Keratinocyte (primary cell): ENCODE data around the gene RAB4B. TPM values are rescaled to one million over a fixed set of nuclear protein-coding genes. Genes with fewer than 3 reads are reported as not detected.
A peak's percentile ranks its signal among the peaks of the same experiment; 100 is the strongest.

Experiments used
- DNase-seq: peaks from one replicate; pipeline ENCODE4 v3.0.0-alpha.2; 2011; ENCODE audit warnings: low read depth, missing footprints, low spot score
- FAIRE-seq: peaks from 2 replicates; lab custom pipeline; 2011; peaks lifted over from hg19 to GRCh38; lab: Jason Lieb, UNC
- H2AFZ ChIP-seq: 2 replicates; pipeline ENCODE4 v1.6.0; 2012; ENCODE audit warnings: low read length, control low read depth, inconsistent platforms; ENCODE audit not compliant: control insufficient read depth
- H3K27ac ChIP-seq: 2 replicates; pipeline ENCODE4 v1.5.1; 2011; ENCODE audit warnings: low read length; ENCODE audit not compliant: control insufficient read depth, insufficient read depth
- H3K27me3 ChIP-seq: 3 replicates; pipeline ENCODE4 v1.6.0; 2011; ENCODE audit warnings: low read length; ENCODE audit not compliant: control insufficient read depth, insufficient read depth; ENCODE audit errors: extremely low read depth
- H3K36me3 ChIP-seq, 2 experiments: 2 replicates in 1 of 2; 3 replicates in 1 of 2; pipeline ENCODE4 v1.5.1; 2011; ENCODE audit warnings: low read length in 2 of 2, mild to moderate bottlenecking in 1 of 2; ENCODE audit not compliant: control insufficient read depth in 2 of 2, insufficient read depth in 2 of 2; ENCODE audit errors: extremely low read depth in 1 of 2
- H3K4me1 ChIP-seq: 3 replicates; pipeline ENCODE4 v1.5.1; 2011; ENCODE audit warnings: low read length; ENCODE audit not compliant: control insufficient read depth, insufficient read depth; ENCODE audit errors: extremely low read depth
- H3K4me2 ChIP-seq: 3 replicates; pipeline ENCODE4 v1.6.0; 2011; ENCODE audit warnings: low read depth, low read length; ENCODE audit not compliant: control insufficient read depth, insufficient read depth; ENCODE audit errors: extremely low read depth
- H3K4me3 ChIP-seq, 3 experiments: fragments of 200-600 bp in 1 of 3; sonication (generic) in 1 of 3; 2 replicates in 2 of 3; 3 replicates in 1 of 3; pipeline ENCODE4 v1.5.1; 2011 to 2016; ENCODE audit warnings: low read length in 3 of 3, mild to moderate bottlenecking in 3 of 3, control low read depth in 2 of 3, inconsistent platforms in 1 of 3, low read depth in 1 of 3, mixed read lengths in 1 of 3, mixed run types in 1 of 3, moderate library complexity in 1 of 3; ENCODE audit not compliant: control insufficient read depth in 2 of 3, insufficient read depth in 2 of 3; ENCODE audit errors: extremely low read depth in 1 of 3
- H3K79me2 ChIP-seq: 2 replicates; pipeline ENCODE4 v1.6.0; 2012; ENCODE audit warnings: low read length; ENCODE audit not compliant: control insufficient read depth, insufficient read depth
- H3K9ac ChIP-seq: 3 replicates; pipeline ENCODE4 v1.6.0; 2011; ENCODE audit warnings: low read length; ENCODE audit not compliant: control insufficient read depth, insufficient read depth; ENCODE audit errors: extremely low read depth
- H3K9me1 ChIP-seq: 3 replicates; pipeline ENCODE4 v1.6.0; 2011; ENCODE audit warnings: low read length; ENCODE audit not compliant: control insufficient read depth, insufficient read depth; ENCODE audit errors: extremely low read depth
- H3K9me3 ChIP-seq: 2 replicates; pipeline ENCODE4 v1.5.1; 2012; ENCODE audit warnings: low read depth, low read length; ENCODE audit not compliant: control insufficient read depth
- H4K20me1 ChIP-seq: 3 replicates; pipeline ENCODE4 v1.6.0; 2011; ENCODE audit warnings: low read length; ENCODE audit not compliant: control insufficient read depth, insufficient read depth; ENCODE audit errors: extremely low read depth
- EZH2 ChIP-seq: IDR thresholded peaks from one replicate; pipeline ENCODE4 v1.6.1; 2012; ENCODE audit warnings: inconsistent platforms, mild to moderate bottlenecking, low read length, moderate library complexity
- dilution Hi-C: fragments of 300-500 bp; cut with MboI; formaldehyde crosslinking; loops from one replicate; pipeline ENCODE4 v1.7.0; 2020; ENCODE audit warnings: low sequenced_read_pairs; ENCODE audit not compliant: extremely low pct_ligation_motif_present
- polyA plus RNA-seq, 5 experiments: library from polyadenylated mRNA; depleted of rRNA in 3 of 5; stranded (reverse) in 3 of 5; stranded (forward) in 1 of 5; unstranded in 1 of 5; fragments of >200 nt; gene quantifications; 1 replicate in 1 of 5; 2 replicates in 3 of 5; 3 replicates in 1 of 5; pipeline versions ENCODE4 v1.2.1 to v1.2.3, GENCODE V29; 2011 to 2012; ENCODE audit warnings: missing spikeins in 2 of 5, low read depth in 1 of 5, low replicate concordance in 1 of 5
- TF ChIP-seq, protein P1 (sequence below), 3 experiments: IDR thresholded peaks in 1 of 3; conservative IDR thresholded peaks in 1 of 3; optimal IDR thresholded peaks in 1 of 3; 2 replicates in 2 of 3; 3 replicates in 1 of 3; pipeline versions ENCODE3 to v1.5.1; 2011; ENCODE audit warnings: low read length in 3 of 3, mild to moderate bottlenecking in 3 of 3, moderate library complexity in 2 of 3, control low read depth in 1 of 3, inconsistent platforms in 1 of 3; ENCODE audit not compliant: insufficient read depth in 2 of 3; ENCODE audit errors: extremely low read depth in 1 of 3

RAB4B gene
- polyA plus RNA-seq, 1 donor (not counting 4 experiments of a cell fraction or from before 2014, with no cell fraction given), result 15.0 TPM

DNA sequence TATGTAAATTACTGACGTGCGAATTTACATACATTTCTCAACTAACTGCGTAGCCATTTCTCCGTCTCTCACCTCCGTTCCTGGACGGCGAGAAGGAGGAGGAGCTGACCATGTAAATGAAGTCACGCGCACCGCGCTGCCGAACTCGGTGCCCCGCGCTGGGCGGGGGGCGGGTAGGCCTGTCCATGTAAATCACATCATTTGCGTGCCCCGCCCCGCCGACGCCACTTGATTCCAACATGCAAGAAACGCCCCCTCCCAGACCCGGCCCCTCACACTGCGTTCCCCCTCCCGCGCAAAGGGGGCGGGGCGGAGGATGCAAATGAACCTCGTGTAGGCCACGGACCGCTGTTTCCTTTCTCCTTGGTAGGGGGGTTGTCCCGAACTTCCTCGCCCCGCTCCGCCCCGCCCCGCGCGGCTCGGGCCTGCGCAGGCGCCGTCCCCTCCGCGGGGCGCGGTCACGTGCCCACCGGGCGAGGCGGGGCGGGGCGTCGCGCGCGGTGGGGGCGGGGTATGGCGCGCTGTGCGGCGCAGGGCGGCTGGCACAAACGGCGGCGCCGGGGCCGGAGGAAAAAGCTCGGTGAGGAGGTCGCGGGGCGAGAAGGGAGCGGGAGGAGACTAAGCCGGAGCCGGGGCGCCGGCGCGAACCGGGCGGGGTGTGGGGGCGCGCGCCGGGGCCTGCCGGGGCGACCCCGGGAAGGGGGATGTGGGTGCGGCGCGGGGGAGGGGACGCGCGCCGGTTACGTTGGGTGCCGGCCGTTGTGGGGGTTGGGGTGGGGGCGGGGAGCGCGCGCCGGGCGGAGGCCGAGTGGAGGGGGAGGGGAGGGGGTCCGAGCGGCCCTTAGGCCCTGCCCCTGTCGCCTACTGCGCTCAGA is 20.9 kb downstream of the RAB4B start, which contains the start of gene EGLN2:
Gene EGLN2, plus strand, starts transcription at position 509 of the 875 bp plus-strand sequence. CDS start 1,382 bp downstream, outside the sequence.
- H3K36me3 ChIP-seq, result peaks cover 19 to 36% of the 10 kb centered on the region in 2 experiments
- H3K9me3 ChIP-seq, result no peaks in the 10 kb centered on the region
- DNase-seq, result peak; percentile 97
- H3K27ac ChIP-seq, result peak within 1 kb of the TSS; percentile 78
- no peak for TF ChIP-seq EZH2
- TF ChIP-seq, protein P1, sequence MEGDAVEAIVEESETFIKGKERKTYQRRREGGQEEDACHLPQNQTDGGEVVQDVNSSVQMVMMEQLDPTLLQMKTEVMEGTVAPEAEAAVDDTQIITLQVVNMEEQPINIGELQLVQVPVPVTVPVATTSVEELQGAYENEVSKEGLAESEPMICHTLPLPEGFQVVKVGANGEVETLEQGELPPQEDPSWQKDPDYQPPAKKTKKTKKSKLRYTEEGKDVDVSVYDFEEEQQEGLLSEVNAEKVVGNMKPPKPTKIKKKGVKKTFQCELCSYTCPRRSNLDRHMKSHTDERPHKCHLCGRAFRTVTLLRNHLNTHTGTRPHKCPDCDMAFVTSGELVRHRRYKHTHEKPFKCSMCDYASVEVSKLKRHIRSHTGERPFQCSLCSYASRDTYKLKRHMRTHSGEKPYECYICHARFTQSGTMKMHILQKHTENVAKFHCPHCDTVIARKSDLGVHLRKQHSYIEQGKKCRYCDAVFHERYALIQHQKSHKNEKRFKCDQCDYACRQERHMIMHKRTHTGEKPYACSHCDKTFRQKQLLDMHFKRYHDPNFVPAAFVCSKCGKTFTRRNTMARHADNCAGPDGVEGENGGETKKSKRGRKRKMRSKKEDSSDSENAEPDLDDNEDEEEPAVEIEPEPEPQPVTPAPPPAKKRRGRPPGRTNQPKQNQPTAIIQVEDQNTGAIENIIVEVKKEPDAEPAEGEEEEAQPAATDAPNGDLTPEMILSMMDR (optimal IDR thresholded peaks at IDR 0.05 in 1 of 3, IDR thresholded peaks at IDR 0.05 in 1 of 3, conservative IDR thresholded peaks at IDR 0.05 in 1 of 3; ENCODE audit: extremely low read depth in 1 of 3, insufficient read depth in 2 of 3, low read length in 3 of 3), result no peak
- dilution Hi-C loops, result no loop called here
- H2AFZ ChIP-seq, result peak within 1 kb of the TSS; percentile 75
- no peaks in the 10 kb centered on the region for H3K27me3 ChIP-seq
- H3K79me2 ChIP-seq, result peaks cover 45% of the 10 kb centered on the region
- H3K4me2 ChIP-seq, result peak within 1 kb of the TSS; percentile 83
- H4K20me1 ChIP-seq, result peaks cover 21% of the 10 kb centered on the region
- H3K4me3 ChIP-seq, result peak within 1 kb of the TSS; percentile 67 to 97 (median 67)
- no peak for FAIRE-seq
- peaks cover 42% of the 10 kb centered on the region for H3K4me1 ChIP-seq
- H3K9ac ChIP-seq, result peak within 1 kb of the TSS; percentile 90
- peaks cover 10% of the 10 kb centered on the region for H3K9me1 ChIP-seq

DNA sequence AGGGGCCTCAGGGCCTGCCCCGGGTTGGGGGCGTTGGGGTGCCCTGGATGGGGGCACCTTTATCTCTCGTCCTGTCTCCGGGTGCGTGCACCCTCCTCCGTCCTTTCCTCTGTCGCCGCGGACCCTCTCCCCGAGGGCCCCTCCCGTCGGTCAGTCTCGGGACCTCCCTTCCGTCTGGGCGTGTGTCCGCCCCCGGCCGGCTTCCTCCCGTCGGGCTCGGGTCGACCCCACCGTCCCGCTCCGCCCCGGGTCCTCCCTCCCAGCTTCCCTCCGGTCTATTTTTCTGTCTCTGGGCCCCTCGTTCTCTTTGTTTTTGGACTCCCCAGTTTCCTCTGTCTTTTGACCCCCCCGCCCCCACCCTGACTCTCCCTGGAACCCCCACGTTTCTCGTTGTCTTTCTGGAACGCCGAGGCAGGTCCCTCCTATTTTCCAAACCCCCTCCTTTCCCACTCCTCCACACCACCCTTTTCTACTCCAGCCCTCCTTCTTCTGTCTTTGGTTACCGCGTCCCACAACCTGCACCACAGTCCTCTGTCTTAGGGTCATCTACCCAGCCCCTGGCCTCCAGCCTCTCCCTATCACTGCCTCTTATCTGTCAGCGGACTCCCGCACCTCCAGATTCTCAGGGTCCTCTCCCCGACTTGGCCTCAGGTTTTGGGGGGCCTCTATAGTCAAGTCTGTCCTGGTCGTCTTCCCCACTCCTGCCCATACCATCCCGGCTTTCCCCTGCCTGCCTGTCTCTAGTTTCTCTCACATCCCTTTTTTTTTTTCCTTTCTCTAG is 21.7 kb downstream of the RAB4B start:
- H3K27me3 ChIP-seq, result no peaks in the 10 kb centered on the region
- no peak for FAIRE-seq
- no peak overlapping the region for H2AFZ ChIP-seq
- dilution Hi-C loops, result no loop called here
- H3K9me3 ChIP-seq, result no peaks in the 10 kb centered on the region
- H4K20me1 ChIP-seq, result peaks cover 28% of the 10 kb centered on the region
- H3K4me3 ChIP-seq, result peak overlapping the region; percentile 67 to 97 (median 67)
- peaks cover 10% of the 10 kb centered on the region for H3K9me1 ChIP-seq
- H3K79me2 ChIP-seq, result peaks cover 53% of the 10 kb centered on the region
- peak overlapping the region; percentile 78 for H3K27ac ChIP-seq
- H3K36me3 ChIP-seq, result peaks cover 23 to 42% of the 10 kb centered on the region in 2 experiments
- peak overlapping the region; percentile 90 for H3K9ac ChIP-seq
- peak overlapping the region; percentile 83 for H3K4me2 ChIP-seq
- TF ChIP-seq EZH2, result no peak
- TF ChIP-seq, protein P1 (optimal IDR thresholded peaks at IDR 0.05 in 1 of 3, IDR thresholded peaks at IDR 0.05 in 1 of 3, conservative IDR thresholded peaks at IDR 0.05 in 1 of 3; ENCODE audit: extremely low read depth in 1 of 3, insufficient read depth in 2 of 3, low read length in 3 of 3), result no peak
- H3K4me1 ChIP-seq, result peaks cover 43% of the 10 kb centered on the region
- DNase-seq, result no peak
